Myocyte (in vitro differentiated cells): ENCODE results near the gene MARCHF9. TPM values are rescaled to one million over a fixed set of nuclear protein-coding genes. Genes with fewer than 3 reads are reported as not detected.
A peak's percentile ranks its signal among the peaks of the same experiment; 100 is the strongest.

Experiments used
- DNase-seq: peaks from one replicate; pipeline ENCODE4 v3.0.0-alpha.2; 2012; ENCODE audit warnings: low read depth
- total RNA-seq: library from RNA; depleted of rRNA; stranded (reverse); fragments of >200 nt; gene quantifications from 2 replicates; pipeline ENCODE4 v1.2.3, GENCODE V29; 2014

The MARCHF9 gene
- total RNA-seq, 1 donor from 2014 or later: 9.1 TPM

DNA sequence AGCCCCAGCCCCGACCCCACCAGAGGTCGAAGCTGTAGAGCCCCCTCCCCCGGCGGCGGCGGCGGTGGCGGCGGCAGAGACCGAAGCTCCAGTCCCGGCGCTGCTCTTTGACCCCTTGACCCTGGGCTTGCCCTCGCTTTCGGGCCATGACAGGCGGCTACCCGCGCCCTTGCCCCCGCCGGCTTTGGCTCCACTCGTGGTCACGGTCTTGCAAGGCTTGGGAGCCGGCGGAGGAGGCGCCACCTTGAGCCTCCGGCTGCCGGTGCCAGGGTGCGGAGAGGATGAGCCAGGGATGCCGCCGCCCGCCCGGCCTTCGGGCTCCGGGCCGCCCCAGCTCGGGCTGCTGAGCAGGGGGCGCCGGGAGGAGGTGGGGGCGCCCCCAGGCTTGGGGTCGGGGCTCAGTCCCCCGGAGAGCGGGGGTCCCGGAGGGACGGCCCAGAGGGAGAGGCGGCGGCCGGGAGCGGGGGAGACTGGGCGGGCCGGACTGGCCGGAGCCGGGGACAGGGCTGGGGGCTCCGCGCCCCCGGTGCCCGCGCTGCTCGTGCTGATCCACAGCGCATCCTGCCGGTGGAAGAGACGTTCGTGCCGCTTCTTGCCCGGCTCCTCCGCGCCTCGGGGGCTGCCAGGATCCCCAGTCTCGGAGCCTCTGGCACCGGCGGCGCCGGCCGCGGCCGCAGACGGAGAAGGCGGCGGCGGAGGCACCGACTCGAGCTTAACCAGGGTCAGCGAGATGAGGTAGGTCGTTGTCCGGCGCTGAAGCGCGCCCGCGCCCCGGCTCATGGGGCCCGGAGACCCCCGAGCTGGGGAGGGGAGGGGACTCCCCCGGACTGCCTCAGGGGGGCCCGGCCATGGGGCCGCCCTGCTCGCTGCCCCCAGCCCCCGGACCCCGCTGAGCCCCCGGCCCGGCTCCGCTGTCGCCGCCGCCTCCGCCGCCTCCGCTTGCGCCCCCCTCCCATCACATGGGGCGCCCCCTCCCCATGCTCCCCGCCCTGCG lies 17.1 kb upstream of the MARCHF9 start:
- DNase-seq: peak; percentile 52

DNA sequence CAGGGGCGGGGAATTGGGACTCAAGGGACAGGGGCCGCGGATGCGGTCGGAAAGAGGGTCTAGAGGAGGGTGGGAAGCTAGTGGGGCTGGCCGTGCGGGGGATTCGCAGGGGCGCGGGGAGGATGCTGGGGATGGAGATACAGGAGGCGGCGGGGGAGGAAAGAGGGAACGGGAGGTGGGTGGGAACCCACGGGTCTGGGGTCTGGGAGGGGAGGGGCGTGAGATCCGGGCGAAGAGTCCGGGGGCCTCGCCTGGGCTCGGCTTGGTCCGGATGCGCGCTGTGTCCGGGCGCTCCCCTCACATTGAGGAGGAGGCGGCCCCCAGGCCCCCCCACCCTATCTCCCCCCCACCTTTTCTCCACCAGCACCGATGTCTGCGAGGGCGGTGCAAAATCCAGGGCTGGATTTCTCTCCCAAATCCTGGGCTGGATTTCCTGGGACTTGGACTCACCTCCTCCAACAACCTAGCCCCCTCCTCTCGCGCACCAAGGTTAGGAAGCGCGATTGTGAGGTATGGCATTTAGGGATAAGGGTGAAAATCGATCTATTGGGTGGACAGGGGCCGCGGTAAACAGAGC lies 16.2 kb upstream of the MARCHF9 start, which contains the start of gene AGAP2:
Gene AGAP2, minus strand, starts transcription at position 82 of the 577 bp plus-strand sequence. CDS start 496 bp downstream, outside the sequence.
- peak; percentile 50 for DNase-seq

DNA sequence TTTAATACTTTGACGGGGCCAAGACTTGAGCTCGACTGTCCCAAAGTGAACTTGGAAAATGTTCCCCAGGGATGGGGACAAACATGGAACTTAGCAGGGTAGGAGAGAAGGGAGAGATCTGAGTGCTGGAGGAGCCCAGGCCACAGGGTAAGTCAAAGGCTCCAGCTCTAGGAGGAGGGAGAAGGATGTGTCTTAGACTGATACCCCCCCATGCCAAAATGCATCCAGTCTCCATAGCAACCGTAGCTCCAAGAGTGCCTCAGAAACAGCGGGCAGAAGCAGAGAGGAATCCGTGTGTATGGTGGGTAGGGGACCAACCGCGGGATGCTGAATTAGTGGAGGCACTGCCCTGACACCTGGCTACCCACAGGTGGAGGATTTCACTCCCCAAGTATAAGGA lies 15.5 kb upstream of the MARCHF9 start:
- no peak for DNase-seq

DNA sequence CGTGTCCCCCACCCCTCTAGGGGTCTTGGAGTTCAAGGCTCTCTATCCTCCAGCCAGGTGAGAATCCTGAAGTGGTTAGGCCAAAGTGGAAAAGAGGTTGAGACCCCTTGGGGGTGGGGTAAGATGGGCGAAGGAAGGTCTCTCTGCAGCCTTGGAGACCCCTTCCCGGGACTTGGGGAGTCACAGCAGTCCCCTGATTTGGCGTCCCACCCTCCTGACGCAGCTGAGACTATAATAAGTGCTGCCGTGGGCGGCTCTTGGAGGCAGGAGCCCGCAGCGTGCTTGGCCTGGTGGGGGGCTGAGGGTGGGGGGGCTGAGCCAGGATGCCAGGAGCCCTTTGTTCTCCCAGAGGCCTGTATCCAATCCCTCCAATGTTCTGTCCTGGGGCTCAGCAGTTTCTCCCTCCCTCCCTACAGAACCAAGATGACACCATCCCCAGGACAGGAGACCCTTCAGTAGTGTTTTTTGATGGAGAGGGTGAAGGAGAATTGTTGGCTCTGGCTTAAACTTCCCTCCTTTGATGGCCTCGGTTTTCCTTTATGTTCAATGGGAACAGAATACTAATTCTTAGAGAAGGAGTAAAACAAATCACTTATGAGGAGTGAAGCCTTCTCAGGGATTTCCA lies 14.9 kb upstream of the MARCHF9 start:
- DNase-seq: no peak

DNA sequence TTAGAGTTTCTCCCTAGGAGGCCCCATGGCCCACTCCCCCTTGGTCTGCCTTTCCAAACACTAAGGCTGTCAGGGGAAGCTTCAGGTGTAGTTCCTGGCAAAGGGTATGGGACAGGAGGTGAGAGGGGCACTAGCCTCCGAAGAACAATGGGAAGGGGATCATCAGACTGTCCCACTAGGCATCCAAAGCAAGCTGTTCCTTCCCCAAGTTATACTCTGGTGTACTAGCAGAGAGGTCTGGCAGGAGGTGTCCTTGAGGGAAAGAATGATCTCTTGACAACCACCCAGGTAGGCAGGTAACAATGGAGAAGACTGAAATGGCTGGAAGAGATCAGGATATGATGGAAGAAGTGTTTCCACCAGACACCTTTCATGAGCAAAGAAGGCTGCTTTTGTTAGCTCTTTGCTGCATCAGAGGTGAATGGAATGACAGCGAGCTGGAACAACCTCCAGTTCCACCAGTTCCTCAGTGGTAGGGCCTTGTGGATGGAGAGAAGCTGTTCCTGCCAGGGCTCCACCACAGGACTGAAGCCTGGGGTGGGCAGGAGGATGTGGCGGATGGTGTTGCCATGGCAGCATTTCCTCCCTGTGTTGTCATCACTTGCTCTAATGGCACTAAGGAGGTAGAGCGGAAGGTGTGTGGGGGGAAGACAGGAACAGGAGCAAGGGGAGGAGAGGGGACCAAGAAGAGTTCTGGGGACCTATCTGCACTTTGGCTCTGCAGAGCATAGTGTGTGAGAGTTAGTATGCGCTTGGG lies 14.1 kb upstream of the MARCHF9 start:
- DNase-seq: no peak

DNA sequence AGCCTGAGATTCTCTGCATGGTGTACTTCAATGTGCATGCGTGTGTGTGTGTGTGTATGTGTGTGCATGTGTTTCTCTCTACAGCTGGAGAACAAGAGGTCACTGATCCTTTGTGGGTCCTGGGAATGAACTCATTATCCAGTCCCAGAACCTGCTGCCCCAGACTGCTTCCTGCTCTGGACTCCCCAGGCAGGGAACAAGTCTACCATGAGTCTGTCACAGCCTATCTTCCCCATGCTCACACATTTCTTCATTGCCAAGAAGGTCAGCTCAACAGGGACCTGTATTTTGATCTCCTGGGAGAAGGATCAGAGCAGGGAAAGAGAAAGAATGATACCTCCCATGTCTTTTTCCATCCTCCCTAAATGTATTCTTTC lies 13.5 kb upstream of the MARCHF9 start:
- no peak for DNase-seq

DNA sequence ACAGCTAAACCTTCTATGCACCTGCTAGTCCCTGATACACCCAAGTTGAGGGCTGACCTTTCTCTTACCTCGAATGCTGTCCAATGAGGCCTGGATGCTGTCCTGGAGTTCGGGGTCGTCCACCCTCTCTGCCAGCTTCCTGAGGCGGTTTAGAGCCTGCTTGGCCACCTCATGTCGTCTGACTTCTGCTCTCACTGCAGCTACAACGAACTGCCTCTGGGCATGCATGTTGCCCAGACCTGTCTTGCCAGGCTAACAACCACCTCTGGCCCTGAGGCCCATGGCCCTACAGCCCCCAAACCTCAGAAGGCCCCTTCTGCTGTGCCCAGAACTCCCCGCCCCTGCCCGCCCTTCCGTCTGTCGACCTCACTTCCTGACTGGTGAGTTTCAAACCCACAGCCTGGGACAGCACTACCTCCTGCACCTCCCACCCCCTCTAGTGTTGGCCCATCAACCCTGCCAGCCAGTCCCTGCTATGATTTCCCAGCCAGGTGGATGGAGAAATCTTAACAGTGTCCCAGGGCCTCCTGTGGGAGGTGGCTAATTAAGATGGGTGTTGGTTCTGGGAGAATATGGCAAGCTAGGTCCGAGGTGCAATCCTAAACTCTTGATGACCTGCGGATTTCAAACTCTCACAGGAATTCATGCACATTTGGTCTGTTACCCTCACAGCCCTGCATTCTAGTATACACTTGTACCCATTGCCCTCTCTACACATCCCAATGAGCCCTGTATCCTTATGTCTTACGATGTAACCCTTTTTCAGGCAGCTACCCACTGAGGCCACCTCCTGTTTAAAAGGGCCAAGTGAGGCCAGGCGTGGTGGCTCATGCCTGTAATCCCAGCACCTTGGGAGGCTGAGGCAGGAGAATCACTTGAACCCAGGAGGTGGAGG lies 12.8 kb upstream of the MARCHF9 start:
- DNase-seq: no peak

DNA sequence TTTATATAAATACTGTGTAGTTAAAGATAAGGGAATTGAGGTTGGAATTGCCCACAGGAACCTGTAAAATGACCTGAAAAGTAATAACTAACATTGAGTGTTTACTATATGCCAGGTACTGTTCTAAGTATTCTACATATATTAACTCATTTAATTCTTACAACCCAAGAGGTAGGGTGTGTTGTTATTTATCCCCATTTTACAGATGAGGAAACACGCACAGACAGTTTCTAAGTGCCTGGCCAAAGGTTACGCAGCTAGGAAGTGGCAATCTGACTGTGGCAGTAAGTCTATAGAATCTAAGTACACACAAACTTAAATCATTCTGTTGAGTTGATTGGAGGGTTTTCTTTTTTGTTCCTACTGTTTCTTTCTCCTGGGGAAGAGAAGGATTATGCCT lies 11.1 kb upstream of the MARCHF9 start:
- no peak for DNase-seq

DNA sequence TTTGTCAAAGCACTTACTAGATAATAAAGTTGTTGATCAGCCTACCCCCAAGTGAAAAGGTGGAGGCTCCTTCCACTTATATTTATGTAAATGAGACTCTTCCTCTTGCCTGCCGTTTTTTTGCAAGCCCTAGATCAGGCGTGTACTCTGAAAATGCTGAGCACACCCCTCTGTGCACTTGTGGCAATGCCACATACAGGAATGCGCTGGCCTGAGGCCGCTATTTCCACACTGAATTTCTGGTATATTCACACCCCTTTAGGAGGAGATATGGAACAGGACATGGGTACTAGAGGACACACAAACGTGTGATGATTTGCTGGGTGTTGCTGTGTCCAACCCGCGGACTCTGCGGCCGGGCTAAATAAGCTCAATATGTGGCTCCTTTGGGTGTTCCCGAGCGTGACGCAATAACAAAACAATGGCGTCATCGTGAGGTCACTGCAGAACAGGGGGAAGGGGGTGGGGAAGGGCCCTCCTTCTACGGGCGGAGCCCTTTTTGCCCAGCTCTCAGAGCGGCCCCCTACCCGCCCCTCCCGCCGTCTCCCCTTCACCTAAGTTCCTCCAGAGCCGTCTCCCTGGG lies 10.6 kb upstream of the MARCHF9 start:
- no peak for DNase-seq

DNA sequence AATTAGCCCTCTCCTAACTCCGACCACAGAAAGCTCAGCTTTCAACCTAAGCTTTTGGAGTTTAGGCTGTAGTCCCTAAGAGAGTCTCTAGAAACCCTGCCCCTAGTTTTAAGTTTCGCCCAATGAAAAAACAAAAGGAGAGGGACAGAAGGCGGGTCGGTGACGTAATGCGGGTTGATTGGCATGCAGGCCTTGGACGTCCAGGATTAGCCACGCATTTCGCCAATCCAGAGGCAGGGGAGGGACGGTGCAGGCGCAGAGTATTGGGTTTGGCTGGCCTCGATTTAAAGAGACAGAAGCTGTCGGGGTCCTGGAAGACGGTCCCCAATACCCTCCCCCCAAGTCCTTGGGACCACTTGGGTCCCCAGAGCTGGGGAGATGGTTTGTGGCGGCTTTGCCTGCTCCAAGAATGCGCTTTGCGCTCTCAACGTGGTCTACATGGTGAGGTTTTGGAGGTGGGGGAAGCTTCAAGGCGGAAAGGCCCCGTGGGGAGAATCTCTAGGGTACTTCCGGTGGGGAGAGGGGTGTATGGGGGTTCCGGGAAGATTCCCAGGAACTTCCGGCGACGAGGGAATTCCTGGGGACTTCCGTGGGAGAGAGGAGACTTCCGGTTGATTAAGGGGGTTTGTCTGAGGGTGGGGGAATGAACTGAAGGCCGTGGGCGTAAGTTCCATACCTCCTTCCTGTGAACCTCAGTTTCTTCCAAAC lies 10.0 kb upstream of the MARCHF9 start, which contains the start of gene TSPAN31:
Gene TSPAN31, plus strand, starts transcription at position 263 of the 708 bp plus-strand sequence. Its CDS starts 116 bp downstream, at position 379.
- peak; percentile 99 for DNase-seq

DNA sequence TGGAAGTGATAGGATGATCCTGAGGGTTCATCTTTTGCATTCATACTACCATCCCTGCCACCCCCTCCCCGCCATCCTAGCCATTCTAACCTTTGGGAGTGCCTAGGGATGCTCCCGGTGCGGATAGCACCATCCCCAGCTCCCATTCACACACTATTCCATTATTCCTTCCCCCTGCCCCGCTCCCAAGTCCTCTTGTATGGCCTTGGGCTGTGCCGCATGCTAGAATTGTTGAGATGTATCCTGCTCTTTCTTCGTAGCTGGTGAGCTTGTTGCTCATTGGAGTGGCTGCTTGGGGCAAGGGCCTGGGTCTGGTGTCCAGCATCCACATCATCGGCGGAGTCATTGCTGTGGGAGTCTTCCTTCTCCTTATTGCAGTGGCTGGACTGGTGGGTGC lies 9.4 kb upstream of the MARCHF9 start:
- no peak for DNase-seq

DNA sequence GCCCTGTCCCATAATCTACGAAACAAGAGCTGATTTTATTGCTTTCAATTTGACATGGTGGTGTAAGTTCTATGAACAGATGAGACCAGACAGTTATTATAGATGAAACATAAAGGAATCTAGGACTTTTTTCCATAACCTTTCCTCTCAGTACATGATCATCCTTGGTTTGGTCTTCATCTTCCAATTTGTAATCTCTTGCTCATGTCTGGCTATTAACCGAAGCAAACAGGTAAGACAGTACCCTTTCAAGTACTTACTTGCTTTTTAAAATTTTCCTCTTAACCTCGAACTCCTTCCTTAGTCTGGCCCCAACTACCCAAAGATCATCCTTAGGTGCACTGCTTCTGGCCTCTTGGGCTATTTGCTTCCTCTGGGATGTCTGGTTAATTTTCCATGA lies 8.9 kb upstream of the MARCHF9 start:
- DNase-seq: no peak

DNA sequence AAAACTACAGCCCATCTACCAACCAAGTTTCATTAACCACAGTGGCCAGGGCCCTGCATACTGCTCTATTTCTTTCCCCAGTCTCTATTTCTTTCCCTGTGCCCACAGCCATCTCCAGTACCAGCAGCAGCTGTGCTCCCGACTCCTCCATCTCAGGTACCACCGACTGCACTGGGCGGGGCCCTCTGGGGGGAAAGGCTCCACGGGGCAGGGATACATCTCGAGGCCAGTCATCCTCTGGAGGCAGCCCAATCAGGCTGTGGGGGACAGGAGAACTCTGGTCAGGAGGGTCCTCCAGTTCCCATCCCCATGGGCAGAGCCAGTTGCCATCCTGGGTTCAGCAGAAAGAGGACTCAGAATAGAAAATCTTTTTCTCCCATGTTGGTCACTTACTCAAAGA lies 5.8 kb upstream of the MARCHF9 start:
- DNase-seq: no peak

DNA sequence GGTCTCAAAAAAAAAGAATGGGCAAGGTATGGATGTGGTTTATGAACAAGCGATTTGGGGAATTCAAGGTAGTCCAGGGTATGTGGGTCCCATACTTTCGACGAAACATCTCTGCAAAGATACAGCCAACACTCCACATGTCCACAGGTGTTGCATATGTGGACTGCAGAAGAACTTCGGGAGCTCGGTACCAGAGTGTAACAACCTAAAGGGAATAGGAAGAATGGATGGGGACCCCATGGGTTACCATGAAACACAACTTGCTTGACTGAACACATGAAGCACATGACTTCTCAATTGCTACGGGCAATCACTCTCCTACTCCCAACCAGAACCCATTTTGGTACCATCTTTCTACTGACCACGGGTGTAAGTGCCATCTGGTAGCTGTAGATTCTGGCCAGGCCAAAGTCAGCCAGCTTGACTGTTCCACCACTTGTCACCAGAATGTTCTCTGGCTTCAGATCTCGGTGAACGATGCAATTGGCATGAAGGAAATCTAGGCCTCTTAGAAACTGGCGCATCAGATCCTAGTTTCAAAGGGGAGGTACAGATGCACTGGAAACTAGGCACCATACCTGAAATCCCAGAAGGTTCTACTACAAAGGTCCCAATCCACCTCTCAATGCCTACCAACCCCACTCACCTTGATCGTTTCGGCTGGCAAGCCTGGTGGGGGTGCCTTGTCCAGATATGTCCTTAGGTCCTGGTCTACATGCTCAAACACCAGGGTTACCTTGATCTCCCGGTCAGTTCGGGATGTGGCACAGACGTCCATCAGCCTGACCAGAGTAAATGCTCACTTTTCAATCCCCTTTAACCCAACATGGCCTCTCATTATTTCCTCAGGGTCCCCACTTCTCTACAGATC lies 4.1 kb upstream of the MARCHF9 start:
- no peak for DNase-seq

DNA sequence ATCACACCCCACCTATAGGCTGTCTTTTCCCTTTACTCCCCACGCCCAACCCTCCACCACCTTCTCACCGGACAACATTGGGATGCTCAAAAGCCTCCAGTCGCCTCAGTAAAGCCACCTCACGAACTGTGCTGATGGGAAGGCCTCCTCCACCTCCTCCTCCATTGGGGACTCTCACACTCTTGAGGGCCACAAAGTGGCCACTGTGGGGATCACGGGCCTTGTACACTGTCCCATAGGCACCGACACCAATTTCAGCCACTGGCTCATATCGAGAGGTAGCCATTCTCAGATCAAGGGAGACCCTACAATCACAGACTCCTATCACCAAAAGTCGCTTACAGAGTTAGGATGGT lies 3.5 kb upstream of the MARCHF9 start:
- no peak for DNase-seq

DNA sequence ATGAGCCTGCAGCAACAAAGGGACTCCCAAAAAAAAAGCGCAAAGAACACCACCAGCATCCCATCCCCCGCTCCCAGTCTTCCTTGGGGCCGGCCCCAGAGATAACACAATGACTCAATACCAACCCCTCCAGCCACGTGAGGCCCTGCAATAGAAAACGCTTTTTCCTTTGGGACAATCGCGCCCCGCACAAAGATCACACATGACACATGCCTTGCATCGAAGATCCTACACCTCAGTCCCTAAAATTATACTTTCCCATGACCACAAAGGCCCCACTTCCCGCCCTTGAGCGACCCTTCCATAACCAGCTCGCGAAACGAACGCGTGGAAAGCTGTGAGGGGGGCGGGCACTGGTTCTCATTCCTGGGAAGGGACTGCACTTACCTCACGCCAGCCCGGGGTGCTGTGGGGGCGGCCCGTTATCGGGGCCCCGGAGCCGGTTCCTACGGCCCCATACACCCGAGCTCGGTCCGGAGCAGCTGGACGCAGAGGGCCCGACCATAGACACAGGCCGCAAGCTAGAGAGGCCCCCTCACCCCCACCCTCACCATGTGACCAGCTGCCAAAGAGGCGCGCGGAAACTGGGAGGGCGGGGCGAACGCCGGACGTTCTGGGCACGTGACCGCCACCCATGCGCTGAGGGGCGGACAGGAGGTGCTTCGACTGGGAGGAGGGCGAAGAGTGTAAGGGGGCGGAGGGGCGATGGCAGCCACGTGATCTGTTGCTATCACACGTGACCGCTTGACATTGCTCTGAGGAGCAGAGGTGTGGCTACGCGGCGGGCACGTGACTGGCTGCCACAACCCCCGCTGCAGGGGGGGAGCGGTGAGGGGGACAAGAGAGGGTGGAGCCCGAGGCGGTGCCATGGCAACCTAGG lies 2.9 kb upstream of the MARCHF9 start, which contains the start of gene CDK4:
Gene CDK4, minus strand, starts transcription at position 523 of the 880 bp plus-strand sequence. CDS start 593 bp downstream, outside the sequence.
- peak; percentile 99 for DNase-seq

DNA sequence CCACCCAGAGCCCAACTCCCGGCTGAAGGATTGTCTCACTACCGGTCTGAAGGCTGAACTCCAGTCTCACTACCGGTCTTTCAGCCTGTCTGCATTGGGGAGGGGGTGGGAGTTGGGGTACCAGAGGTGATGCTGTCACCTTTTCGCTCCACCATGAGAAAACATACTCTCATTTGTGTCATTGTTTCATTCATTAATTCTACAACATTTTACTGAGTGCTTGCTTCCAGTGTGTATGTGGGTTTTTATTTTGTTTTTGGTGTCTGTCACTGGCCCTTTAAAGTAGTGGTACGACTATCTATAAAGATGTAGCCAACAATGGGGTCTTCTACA lies 2.3 kb upstream of the MARCHF9 start:
- DNase-seq: no peak
